Peyer's patch (tissue), 4 donors: Measurements from ENCODE around the gene SORCS3.

Experiments
- CTCF ChIP-seq, 6 experiments: fragments of 450-650 bp in 4 of 6; fragments of 200-600 bp in 2 of 6; sonication (generic) in 1 of 6; IDR thresholded peaks; one replicate each; pipeline ENCODE4 v1.5.1; 2017 to 2019; ENCODE audit warnings: antibody characterized with exemption in 6 of 6, mild to moderate bottlenecking in 3 of 6, moderate library complexity in 1 of 6
- POLR2A ChIP-seq, 2 donors: fragments of 450-650 bp; IDR thresholded peaks; one replicate each; pipeline ENCODE4 v1.5.1; 2017; ENCODE audit warnings: antibody characterized with exemption in 2 of 2, mild to moderate bottlenecking in 2 of 2, moderate library complexity in 2 of 2

GRCh38 chr10:104642658-104643302 is 1.7 kb downstream of the SORCS3 start:
- TF ChIP-seq POLR2A (IDR thresholded peaks at IDR 0.05) (no peak), CTCF (IDR thresholded peaks at IDR 0.05) (peak in 1 of 6 experiments; percentile 6)
